Kidney (tissue), 14 donors: ENCODE results near the gene GPN2. TPM values are rescaled to one million over a fixed set of nuclear protein-coding genes. Genes with fewer than 3 reads are reported as not detected.
A peak's percentile ranks its signal among the peaks of the same experiment; 100 is the strongest.

Experiments used
- DNase-seq, 5 donors: peaks; one replicate each; pipeline ENCODE4 v3.0.0-alpha.2; 2013 to 2020
- FAIRE-seq: peaks from 2 replicates; lab custom pipeline; 2012; peaks lifted over from hg19 to GRCh38; lab: Jason Lieb, UNC
- H3K27ac ChIP-seq, 2 donors: one replicate each; pipeline ENCODE4 v1.7.0; 2013; ENCODE audit warnings: low read depth in 2 of 2, low read length in 2 of 2, inconsistent platforms in 1 of 2
- H3K27me3 ChIP-seq: one replicate; pipeline ENCODE4 v1.7.1; 2013; ENCODE audit warnings: low read length, inconsistent platforms; ENCODE audit not compliant: control insufficient read depth, insufficient read depth
- H3K36me3 ChIP-seq, 3 donors: one replicate each; pipeline versions ENCODE4 v1.7.0 to v1.7.1; 2013; ENCODE audit warnings: low read length in 3 of 3, control low read depth in 1 of 3, inconsistent platforms in 1 of 3; ENCODE audit not compliant: insufficient read depth in 3 of 3, control insufficient read depth in 2 of 3
- H3K4me1 ChIP-seq, 3 donors: one replicate each; pipeline versions ENCODE4 v1.7.0 to v1.7.1; 2013; ENCODE audit warnings: low read length in 3 of 3, inconsistent platforms in 1 of 3, low read depth in 1 of 3; ENCODE audit not compliant: control insufficient read depth in 2 of 3, insufficient read depth in 2 of 3
- H3K4me3 ChIP-seq, 3 donors: one replicate each; pipeline versions ENCODE4 v1.7.0 to v1.8.1; 2013; ENCODE audit warnings: low read length in 3 of 3, control low read depth in 1 of 3, inconsistent platforms in 1 of 3
- H3K9ac ChIP-seq, 3 donors: one replicate each; pipeline versions ENCODE4 v1.7.0 to v1.7.1; 2013; ENCODE audit warnings: low read length in 3 of 3, control low read depth in 1 of 3, inconsistent platforms in 1 of 3
- H3K9me3 ChIP-seq, 3 donors: one replicate each; pipeline versions ENCODE4 v1.7.0 to v1.7.1; 2013; ENCODE audit warnings: low read length in 3 of 3, control low read depth in 1 of 3, inconsistent platforms in 1 of 3; ENCODE audit not compliant: control insufficient read depth in 2 of 3, insufficient read depth in 1 of 3
- intact Hi-C: fragments of 100-400 bp; cut with DNase I; formaldehyde crosslinking; loops from one replicate; pipeline ENCODE4 v1.11.1; 2022
- polyA plus RNA-seq: library from polyadenylated mRNA; stranded (reverse); fragments of 350-450 nt; fragmentation: Illumina TruSeq; extraction: RNeasy Lipid Tissue Mini Kit (QIAGEN cat#74804); gene quantifications from one replicate; pipeline ENCODE4 v1.2.3, GENCODE V29; 2014; ENCODE audit warnings: low read depth, low replicate concordance; ENCODE audit not compliant: insufficient read depth
- total RNA-seq: library from RNA; stranded (reverse); fragmentation: NEBNext Ultra II Directional; extraction: Animal tissue kit (Norgen Biotek cat#: 25700); gene quantifications from one replicate; pipeline ENCODE4 v1.2.1, GENCODE V29; 2021
- TF ChIP-seq, protein P1 (sequence below): IDR thresholded peaks from 3 replicates; pipeline ENCODE4 v1.5.1; 2012; ENCODE audit warnings: mild to moderate bottlenecking, moderate library complexity, borderline replicate concordance; ENCODE audit not compliant: insufficient read depth; ENCODE audit errors: extremely low read depth
- donor health status: control.
- donor health status: control.
- donor health status: control.
- donor health status: control.
- donor health status: control.
- donor health status: DM: yes; HTN: yes; CAD: no.
- donor health status: Normal renal cell carcinoma (clear cell type).

The GPN2 gene
- total and polyA plus RNA-seq, 2 donors from 2014 or later = 24.6 to 28.8 TPM

DNA sequence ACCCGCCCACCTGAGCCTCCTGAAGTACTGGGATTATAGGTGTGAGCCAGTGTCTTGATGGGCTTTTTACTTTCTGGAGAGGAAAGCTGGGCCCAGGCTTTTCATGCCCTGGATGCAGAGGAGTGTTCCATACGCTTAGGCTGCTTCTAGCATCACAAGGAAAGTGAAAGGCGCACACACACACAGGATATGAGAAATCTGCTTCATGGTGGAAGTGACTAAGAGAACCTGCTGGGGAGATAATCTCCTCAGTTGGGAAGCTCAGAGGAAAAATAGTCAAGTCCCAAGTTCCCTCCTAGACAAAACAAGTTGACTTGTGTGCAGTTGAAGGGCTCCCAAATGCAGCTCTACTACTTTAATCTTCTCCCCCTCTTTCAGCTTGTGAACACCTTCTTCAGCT, 33.6 kb upstream of the GPN2 start:
- Histone ChIP-seq H3K4me3 (no peak overlapping the region), H3K9ac (no peak overlapping the region), H3K36me3 (peaks cover 2 to 9% (median 9%) of the 10 kb centered on the region in 3 donors), H3K27ac (no peak overlapping the region), H3K27me3 (no peaks in the 10 kb centered on the region), H3K4me1 (peaks cover 4 to 14% (median 9%) of the 10 kb centered on the region in 3 donors), H3K9me3 (no peaks in the 10 kb centered on the region)
- no peak for DNase-seq
- no peak for FAIRE-seq
- TF ChIP-seq, protein P1, sequence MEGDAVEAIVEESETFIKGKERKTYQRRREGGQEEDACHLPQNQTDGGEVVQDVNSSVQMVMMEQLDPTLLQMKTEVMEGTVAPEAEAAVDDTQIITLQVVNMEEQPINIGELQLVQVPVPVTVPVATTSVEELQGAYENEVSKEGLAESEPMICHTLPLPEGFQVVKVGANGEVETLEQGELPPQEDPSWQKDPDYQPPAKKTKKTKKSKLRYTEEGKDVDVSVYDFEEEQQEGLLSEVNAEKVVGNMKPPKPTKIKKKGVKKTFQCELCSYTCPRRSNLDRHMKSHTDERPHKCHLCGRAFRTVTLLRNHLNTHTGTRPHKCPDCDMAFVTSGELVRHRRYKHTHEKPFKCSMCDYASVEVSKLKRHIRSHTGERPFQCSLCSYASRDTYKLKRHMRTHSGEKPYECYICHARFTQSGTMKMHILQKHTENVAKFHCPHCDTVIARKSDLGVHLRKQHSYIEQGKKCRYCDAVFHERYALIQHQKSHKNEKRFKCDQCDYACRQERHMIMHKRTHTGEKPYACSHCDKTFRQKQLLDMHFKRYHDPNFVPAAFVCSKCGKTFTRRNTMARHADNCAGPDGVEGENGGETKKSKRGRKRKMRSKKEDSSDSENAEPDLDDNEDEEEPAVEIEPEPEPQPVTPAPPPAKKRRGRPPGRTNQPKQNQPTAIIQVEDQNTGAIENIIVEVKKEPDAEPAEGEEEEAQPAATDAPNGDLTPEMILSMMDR = no peak
- intact Hi-C loops = no loop called here

DNA sequence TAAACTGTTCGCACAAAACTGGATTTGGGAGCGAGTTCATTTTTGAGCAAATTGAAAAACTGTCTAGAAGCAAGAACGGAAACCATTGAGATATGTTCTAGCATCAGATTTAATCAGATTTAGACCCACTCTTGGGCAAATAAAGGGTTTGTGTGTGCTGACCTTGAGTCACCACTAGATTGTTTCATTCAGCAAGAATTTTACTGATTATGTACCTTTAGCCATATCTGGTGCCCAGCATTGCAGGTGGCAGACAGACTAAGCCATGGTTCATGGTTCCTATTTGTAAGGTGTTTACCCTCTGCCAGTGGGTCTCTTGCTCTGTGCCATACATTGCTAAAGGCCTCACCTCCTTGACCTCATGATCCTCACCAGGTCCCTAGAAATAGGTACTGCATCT, 32.8 kb upstream of the GPN2 start:
- no peak for FAIRE-seq
- TF ChIP-seq, protein P1 = no peak
- H3K4me1 ChIP-seq = peaks cover 4 to 14% (median 9%) of the 10 kb centered on the region in 3 donors
- no peaks in the 10 kb centered on the region for H3K27me3 ChIP-seq
- DNase-seq = no peak
- peak overlapping the region in 2 of 3 donors; percentile 69 to 82 for H3K4me3 ChIP-seq
- no peak overlapping the region for H3K27ac ChIP-seq
- no peaks in the 10 kb centered on the region for H3K9me3 ChIP-seq
- intact Hi-C loops = no loop called here
- H3K36me3 ChIP-seq = peaks cover 0 to 9% (median 6%) of the 10 kb centered on the region in 3 donors
- H3K9ac ChIP-seq = peak overlapping the region in 1 of 3 donors; percentile 33

DNA sequence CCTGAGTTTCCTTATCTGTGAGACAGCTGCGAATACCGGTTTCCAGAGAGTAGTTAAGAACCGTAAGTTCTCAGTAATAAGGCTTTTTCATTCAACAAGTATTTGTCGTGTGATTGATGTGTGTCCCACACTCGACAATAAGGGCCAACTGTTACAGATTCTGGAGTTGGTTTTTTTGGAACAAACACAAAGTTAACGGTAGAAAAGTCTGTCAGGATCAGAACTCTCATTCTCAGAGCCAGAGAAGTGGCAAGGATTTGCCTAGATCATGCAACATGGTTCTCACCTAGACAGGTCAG, 32.3 kb upstream of the GPN2 start:
- Histone ChIP-seq H3K27me3 (no peaks in the 10 kb centered on the region), H3K4me3 (peak overlapping the region; percentile 69 to 83 (median 82)), H3K9me3 (no peaks in the 10 kb centered on the region), H3K36me3 (peaks cover 0 to 9% (median 6%) of the 10 kb centered on the region in 3 donors), H3K27ac (no peak overlapping the region), H3K9ac (peak overlapping the region; percentile 2 to 88 (median 85)), H3K4me1 (peaks cover 4 to 14% (median 9%) of the 10 kb centered on the region in 3 donors)
- DNase-seq = no peak
- intact Hi-C loops = no loop called here
- FAIRE-seq = no peak
- TF ChIP-seq, protein P1 = no peak
